Measurements from ENCODE around the gene HTT.

Gene HTT

DNA sequence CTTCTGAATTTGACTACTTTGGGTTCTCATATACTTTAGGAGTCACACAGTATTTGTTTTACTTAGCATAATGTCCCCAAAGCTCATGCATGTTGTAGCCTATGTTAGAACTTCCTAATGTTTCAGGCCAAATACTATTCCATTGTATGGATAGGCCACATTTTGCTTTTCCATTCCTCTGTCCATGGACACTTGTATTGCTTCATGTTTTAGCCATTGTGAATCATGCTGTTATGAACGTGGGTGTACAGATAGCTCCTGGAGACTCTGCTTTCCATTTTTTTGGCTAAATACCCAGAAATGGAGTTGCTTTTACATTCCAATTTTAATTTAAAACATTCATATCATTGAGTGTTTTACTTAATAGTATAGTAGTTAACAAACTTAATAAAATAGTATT, 54.5 kb downstream of the HTT start:
- H3K4me3 ChIP-seq (ENCODE audit: low read depth, low read length) = no peak overlapping the region
- DNase-seq (ENCODE audit: low read depth) = no peak
- TF ChIP-seq, protein P1, sequence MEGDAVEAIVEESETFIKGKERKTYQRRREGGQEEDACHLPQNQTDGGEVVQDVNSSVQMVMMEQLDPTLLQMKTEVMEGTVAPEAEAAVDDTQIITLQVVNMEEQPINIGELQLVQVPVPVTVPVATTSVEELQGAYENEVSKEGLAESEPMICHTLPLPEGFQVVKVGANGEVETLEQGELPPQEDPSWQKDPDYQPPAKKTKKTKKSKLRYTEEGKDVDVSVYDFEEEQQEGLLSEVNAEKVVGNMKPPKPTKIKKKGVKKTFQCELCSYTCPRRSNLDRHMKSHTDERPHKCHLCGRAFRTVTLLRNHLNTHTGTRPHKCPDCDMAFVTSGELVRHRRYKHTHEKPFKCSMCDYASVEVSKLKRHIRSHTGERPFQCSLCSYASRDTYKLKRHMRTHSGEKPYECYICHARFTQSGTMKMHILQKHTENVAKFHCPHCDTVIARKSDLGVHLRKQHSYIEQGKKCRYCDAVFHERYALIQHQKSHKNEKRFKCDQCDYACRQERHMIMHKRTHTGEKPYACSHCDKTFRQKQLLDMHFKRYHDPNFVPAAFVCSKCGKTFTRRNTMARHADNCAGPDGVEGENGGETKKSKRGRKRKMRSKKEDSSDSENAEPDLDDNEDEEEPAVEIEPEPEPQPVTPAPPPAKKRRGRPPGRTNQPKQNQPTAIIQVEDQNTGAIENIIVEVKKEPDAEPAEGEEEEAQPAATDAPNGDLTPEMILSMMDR (IDR thresholded peaks at IDR 0.05; ENCODE audit: insufficient read depth, low read depth, low read length, missing control alignments) = no peak

DNA sequence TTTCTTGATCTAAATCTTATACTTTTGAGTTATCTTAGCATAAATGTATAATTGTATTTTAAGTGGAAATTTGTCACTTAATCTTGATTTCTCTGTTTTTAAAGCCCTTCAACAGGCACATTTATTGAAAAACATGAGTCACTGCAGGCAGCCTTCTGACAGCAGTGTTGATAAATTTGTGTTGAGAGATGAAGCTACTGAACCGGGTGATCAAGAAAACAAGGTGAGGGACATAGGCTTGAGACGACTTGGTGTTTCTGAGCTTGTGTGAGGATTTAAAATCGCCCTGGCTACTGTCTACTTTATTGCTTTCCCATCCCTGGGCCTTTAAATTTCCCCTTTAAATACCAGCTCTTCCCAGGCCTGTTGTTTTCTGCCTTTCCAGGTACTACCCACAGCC, 55.7 kb downstream of the HTT start:
- no peak for DNase-seq (ENCODE audit: low read depth)
- H3K4me3 ChIP-seq (ENCODE audit: low read depth, low read length) = no peak overlapping the region
- TF ChIP-seq, protein P1 (IDR thresholded peaks at IDR 0.05; ENCODE audit: insufficient read depth, low read depth, low read length, missing control alignments) = no peak

DNA sequence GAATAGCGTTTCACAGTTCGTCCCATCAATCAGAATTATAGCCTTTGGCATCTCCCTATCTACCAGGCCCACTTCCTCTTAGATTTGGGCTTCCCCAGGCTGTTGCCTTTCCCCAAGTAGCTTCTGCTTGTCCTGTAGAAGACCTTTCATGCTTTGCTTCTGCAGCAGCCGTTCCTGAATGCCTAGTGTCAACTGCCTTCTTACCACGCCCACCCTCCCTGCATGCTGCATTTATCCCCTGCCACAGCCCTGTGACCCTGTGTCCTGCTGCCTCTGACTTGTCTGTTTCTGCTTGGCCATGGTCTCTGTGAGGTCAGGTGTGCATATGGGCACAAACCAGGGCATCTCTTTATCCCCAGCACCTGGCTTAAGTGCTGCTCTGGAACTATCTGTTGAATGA, 56.3 kb downstream of the HTT start:
- TF ChIP-seq, protein P1 (IDR thresholded peaks at IDR 0.05; ENCODE audit: insufficient read depth, low read depth, low read length, missing control alignments) = no peak
- H3K4me3 ChIP-seq (ENCODE audit: low read depth, low read length) = no peak overlapping the region
- DNase-seq (ENCODE audit: low read depth) = no peak

DNA sequence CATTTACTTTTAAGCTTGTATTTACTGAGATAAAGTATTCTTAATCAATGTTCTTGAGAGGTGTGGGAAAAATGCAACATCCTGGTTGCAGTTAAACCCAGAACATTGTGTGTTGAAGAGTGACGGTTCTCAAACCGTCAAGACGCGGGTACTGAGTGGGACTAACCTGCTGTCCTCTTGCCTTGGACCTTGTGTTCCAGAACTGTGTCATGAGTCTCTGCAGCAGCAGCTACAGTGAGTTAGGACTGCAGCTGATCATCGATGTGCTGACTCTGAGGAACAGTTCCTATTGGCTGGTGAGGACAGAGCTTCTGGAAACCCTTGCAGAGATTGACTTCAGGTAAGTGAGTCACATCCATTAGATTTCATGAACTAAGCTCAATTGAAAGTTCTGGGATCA, 59.7 kb downstream of the HTT start:
- TF ChIP-seq, protein P1 (IDR thresholded peaks at IDR 0.05; ENCODE audit: insufficient read depth, low read depth, low read length, missing control alignments) = no peak
- H3K4me3 ChIP-seq (ENCODE audit: low read depth, low read length) = no peak overlapping the region
- no peak for DNase-seq (ENCODE audit: low read depth)

DNA sequence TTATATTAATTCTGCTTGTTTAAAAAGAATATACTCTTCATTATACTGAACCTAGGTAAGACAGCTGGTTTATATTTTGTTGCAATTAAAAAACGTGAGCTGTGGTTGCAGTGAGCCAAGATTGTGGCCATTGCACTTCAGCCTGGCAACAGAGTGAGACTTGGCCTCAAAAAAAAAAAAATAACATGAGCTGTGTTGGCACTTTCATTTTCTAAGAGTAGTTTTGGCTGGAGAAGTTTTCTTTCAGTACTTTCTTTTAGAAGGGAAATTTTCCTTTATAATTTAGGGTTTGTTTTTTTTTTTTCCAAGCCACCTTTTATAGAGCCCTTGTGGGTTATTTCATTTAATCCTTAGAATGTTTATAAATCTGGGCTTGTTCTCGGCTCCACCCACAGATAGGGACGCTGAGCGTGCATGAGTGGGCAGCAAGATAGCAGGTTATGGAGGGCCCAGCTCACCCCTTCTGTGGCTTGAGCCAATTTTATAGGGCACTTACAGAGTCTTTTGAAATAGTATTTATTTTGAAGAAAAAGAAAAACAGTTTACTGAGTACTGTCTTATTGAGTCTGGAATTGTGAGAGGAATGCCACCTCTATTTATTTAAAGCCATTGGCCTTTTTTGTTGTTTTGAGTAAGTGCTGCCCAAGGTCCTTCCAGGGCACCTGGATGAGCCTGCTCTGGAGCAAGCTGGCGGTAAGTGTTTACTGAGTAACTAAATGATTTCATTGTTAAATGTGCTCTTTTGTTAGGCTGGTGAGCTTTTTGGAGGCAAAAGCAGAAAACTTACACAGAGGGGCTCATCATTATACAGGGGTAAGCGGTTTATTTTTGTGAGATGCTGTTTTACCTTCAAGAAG, 60.9 kb downstream of the HTT start:
- TF ChIP-seq, protein P1 (IDR thresholded peaks at IDR 0.05; ENCODE audit: insufficient read depth, low read depth, low read length, missing control alignments) = no peak
- no peak for DNase-seq (ENCODE audit: low read depth)
- no peak overlapping the region for H3K4me3 ChIP-seq (ENCODE audit: low read depth, low read length)

DNA sequence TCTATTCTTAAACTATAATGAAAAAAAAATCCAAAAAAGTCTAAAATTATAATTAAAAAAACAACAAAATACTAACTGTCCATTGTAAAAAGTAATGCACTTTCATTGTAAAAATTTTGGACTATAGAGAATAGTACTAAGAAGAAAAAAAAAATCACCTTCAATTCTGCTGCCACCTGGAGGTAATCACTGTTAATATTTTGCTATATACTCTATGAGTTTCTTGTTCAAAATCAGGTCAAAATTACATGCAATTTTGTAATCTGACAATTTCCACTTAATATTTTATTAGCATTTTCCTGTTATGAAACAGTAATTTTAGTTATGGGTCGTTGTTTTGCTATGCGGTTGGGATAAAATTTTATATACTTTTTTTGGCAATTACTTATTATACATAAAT, 62.0 kb downstream of the HTT start:
- TF ChIP-seq, protein P1 (IDR thresholded peaks at IDR 0.05; ENCODE audit: insufficient read depth, low read depth, low read length, missing control alignments) = no peak
- H3K4me3 ChIP-seq (ENCODE audit: low read depth, low read length) = no peak overlapping the region
- no peak for DNase-seq (ENCODE audit: low read depth)

DNA sequence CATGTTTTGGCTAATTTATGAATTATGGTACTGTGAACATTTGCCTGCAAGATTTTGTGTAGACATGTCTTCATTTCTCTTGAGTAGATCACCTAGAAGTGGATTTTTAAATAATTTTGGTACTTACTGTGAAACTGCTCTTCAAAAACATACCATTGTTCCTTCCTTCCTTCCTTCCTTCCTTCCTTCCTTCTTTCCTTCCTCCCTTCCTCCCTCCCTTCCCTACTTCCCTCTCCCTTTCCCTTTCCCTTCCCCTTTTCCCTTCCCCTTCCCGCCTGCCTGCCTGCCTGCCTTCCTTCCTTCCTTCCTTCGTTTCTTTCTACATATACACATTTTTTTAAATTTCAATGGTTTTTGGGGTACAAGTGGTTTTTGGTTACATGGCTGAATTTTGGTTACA, 63.4 kb downstream of the HTT start:
- no peak for DNase-seq (ENCODE audit: low read depth)
- H3K4me3 ChIP-seq (ENCODE audit: low read depth, low read length) = no peak overlapping the region
- TF ChIP-seq, protein P1 (IDR thresholded peaks at IDR 0.05; ENCODE audit: insufficient read depth, low read depth, low read length, missing control alignments) = no peak
